GM06990 (cell line): Measurements from ENCODE around the gene SYT1.

Source experiments
- DNase-seq: peaks from one replicate; pipeline ENCODE4 v3.0.0-alpha.2; 2011; ENCODE audit not compliant: insufficient read length; ENCODE audit errors: extremely low read depth
- H3K27me3 ChIP-seq: replicated peaks from 2 replicates; pipeline ENCODE4 v1.6.0; 2011; ENCODE audit warnings: low read length; ENCODE audit not compliant: control insufficient read depth, insufficient read depth
- H3K36me3 ChIP-seq: 2 replicates; pipeline ENCODE4 v1.5.1; 2011; ENCODE audit warnings: low read length; ENCODE audit not compliant: control insufficient read depth, insufficient read depth
- H3K4me3 ChIP-seq: replicated peaks from 2 replicates; pipeline ENCODE4 v1.5.1; 2011; ENCODE audit warnings: low read depth, mild to moderate bottlenecking, control low read depth, low read length
- TF ChIP-seq, protein P1 (sequence below): IDR thresholded peaks from 2 replicates; pipeline ENCODE4 v1.5.1; 2011; ENCODE audit warnings: low read length, control low read depth, mild to moderate bottlenecking, inconsistent platforms; ENCODE audit not compliant: insufficient read depth, poor library complexity, severe bottlenecking

The SYT1 gene

DNA sequence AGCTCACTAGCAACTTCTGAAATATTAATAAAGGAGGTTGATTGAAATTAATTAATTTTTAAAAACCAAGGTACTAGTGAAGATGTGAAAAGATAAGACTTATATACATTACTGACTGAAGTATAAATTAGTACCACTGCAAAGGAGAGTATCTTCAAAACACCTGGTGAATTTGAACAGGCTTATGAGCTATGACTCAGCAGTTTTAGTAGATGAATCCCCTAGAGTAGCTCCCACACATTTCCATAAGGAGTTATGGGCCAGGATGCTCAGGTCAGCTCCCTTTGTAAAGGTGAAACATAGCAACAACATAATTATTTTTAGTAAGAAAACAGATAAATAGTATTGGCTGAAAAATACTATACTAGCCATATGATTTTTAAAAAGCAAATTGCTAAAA, 218.6 kb downstream of the SYT1 start:
- Histone ChIP-seq H3K27me3 (no peaks in the 10 kb centered on the region), H3K4me3 (no peak overlapping the region), H3K36me3 (no peaks in the 10 kb centered on the region)
- DNase-seq, result no peak
- TF ChIP-seq, protein P1, sequence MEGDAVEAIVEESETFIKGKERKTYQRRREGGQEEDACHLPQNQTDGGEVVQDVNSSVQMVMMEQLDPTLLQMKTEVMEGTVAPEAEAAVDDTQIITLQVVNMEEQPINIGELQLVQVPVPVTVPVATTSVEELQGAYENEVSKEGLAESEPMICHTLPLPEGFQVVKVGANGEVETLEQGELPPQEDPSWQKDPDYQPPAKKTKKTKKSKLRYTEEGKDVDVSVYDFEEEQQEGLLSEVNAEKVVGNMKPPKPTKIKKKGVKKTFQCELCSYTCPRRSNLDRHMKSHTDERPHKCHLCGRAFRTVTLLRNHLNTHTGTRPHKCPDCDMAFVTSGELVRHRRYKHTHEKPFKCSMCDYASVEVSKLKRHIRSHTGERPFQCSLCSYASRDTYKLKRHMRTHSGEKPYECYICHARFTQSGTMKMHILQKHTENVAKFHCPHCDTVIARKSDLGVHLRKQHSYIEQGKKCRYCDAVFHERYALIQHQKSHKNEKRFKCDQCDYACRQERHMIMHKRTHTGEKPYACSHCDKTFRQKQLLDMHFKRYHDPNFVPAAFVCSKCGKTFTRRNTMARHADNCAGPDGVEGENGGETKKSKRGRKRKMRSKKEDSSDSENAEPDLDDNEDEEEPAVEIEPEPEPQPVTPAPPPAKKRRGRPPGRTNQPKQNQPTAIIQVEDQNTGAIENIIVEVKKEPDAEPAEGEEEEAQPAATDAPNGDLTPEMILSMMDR, result no peak

DNA sequence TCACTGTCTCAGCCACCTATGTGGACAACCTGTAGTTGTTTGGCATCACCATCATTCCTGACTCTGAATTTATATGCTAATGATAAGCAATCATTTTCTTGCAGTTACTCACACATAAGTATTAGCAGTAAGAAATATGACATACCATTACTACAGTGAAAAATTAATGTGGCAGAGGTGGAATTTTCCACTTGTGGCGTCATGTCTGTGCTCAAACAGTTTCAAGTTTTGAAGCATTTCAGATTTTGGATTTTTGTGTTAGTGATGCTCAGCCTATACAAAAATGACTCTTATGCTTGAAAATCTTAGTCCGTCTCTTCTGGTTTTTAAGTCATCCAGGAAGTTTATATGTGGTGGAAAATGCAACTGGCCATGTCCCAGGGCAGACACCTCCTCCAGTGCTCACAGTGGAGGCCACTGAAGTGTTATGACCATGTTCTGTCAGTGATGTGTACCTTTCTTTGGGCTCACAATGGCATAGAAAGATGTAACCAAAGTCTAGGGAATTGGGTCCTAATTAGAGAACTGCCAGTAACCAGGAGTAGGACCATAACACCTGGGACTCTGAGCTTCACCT, 220.6 kb downstream of the SYT1 start:
- Histone ChIP-seq H3K27me3 (no peaks in the 10 kb centered on the region), H3K36me3 (no peaks in the 10 kb centered on the region), H3K4me3 (no peak overlapping the region)
- TF ChIP-seq, protein P1, result no peak
- no peak for DNase-seq

DNA sequence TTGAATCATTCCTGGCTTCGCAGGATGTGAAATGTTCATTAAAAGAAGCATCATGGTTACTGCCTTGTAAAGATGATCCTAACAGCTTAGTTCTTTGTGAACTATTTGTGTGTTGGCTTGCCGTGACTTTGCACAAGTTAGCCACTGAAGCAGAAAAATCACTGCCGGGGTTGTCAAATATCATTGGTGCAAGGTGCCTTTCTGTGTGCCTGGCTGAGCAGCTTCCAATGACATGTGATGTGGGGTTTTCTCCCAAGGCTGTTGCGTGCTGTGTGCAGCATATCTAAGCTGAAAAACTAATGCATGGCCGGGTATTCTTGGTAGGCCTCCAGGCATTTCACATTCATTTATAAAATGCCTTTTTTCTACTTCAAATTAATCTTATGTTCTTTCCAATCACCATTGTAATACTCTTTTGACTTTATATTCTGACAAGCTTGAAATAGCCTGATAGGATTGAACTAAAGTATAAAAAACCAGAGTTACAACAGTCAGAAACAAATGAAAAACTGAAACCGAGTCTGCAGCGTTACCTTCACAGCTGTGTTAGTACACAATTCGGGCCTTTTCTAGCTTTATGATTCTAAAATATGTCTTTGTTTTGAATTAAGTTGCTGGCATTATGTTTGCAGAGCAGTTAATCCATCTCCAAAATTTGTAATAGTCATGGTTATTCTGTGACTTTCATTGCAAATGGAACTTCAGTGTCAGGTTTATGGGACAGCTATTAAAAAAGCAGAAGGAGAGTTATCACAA, 222.1 kb downstream of the SYT1 start:
- no peaks in the 10 kb centered on the region for H3K27me3 ChIP-seq
- no peaks in the 10 kb centered on the region for H3K36me3 ChIP-seq
- no peak overlapping the region for H3K4me3 ChIP-seq
- DNase-seq, result no peak
- TF ChIP-seq, protein P1, result no peak

DNA sequence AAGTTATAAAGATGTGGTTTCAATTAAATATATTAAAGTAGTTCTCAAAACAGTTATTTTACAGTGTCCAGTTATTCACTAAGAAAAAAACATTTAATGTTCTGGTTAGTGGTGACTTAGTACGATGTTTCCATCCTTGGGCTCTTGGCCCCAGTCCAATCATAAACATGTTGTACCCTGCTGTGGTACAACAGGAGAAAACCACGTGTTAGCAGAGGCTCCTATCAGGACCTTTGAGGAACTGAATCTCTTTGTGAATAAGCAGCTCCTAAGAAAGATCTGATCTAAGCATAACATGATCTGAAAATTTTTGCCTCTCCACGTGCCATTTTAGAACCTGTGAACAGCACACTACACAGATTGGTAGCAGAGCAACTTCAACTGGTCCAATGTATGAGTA, 234.0 kb downstream of the SYT1 start:
- H3K36me3 ChIP-seq, result no peaks in the 10 kb centered on the region
- no peak overlapping the region for H3K4me3 ChIP-seq
- TF ChIP-seq, protein P1, result no peak
- H3K27me3 ChIP-seq, result no peaks in the 10 kb centered on the region
- no peak for DNase-seq

DNA sequence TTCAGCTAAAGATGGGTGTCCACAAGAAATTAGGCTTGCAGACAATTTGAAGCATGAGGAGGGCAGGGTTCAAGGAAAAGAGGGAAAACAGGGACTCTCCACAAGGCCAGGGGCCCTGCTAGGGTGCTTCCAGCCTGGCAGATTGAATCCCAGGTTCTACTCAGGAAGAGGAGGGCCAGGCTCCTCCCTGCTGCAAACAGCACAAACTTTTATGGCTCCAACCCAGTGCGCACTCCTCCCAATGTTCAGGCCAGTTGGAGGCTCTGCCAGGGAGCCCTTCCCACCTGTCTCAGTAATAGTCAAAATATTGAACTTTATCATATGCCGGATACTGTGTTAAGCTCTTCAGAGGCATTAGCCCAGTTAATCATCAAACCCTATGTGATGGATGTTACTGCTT, 244.4 kb downstream of the SYT1 start:
- Histone ChIP-seq H3K4me3 (no peak overlapping the region), H3K36me3 (no peaks in the 10 kb centered on the region), H3K27me3 (no peaks in the 10 kb centered on the region)
- DNase-seq, result no peak
- TF ChIP-seq, protein P1, result no peak
